Neural crest cell (in vitro differentiated cells): ENCODE data around the gene PARVA. TPM values are rescaled to one million over a fixed set of nuclear protein-coding genes. Genes with fewer than 3 reads are reported as not detected.

Experiments
- DNase-seq: peaks from one replicate; pipeline ENCODE4 v3.0.0; 2021; ENCODE audit warnings: low read depth, mixed read lengths, low spot score
- H3K27ac Mint-ChIP-seq: one replicate; pipeline ENCODE4 v1.8.0; 2021; ENCODE audit warnings: mild to moderate bottlenecking, mixed read lengths; ENCODE audit not compliant: unreplicated experiment
- H3K27me3 Mint-ChIP-seq: 2 replicates; pipeline ENCODE4 v1.8.0; 2021; ENCODE audit warnings: low read depth, mild to moderate bottlenecking, mixed read lengths
- H3K36me3 Mint-ChIP-seq: 2 replicates; pipeline ENCODE4 v1.8.0; 2021; ENCODE audit warnings: low read depth, mild to moderate bottlenecking, mixed read lengths
- H3K4me1 Mint-ChIP-seq: 2 replicates; pipeline ENCODE4 v1.8.0; 2021; ENCODE audit warnings: mixed read lengths
- H3K4me3 Mint-ChIP-seq: one replicate; pipeline ENCODE4 v1.8.0; 2021; ENCODE audit warnings: mild to moderate bottlenecking, mixed read lengths
- H3K9me3 Mint-ChIP-seq: 2 replicates; pipeline ENCODE4 v1.8.0; 2021; ENCODE audit warnings: mixed read lengths
- CTCF ChIP-seq: fragments of 200-600 bp; sonication (generic); conservative IDR thresholded peaks from 2 replicates; pipeline ENCODE4 v1.5.0; 2021; ENCODE audit warnings: antibody characterized with exemption, mild to moderate bottlenecking
- total RNA-seq: library from RNA; stranded (reverse); gene quantifications from 2 replicates; pipeline ENCODE4 v1.2.1, GENCODE V29; 2021

Gene PARVA
- total RNA-seq, 1 donor from 2014 or later = 36.2 TPM

GRCh38 chr11:12546660-12547059, 169.3 kb downstream of the PARVA start:
- no peaks in the 10 kb centered on the region for H3K27me3 Mint-ChIP-seq
- H3K27ac Mint-ChIP-seq = no peak overlapping the region
- H3K4me1 Mint-ChIP-seq = peaks cover 8% of the 10 kb centered on the region
- no peak overlapping the region for H3K4me3 Mint-ChIP-seq
- no peak for TF ChIP-seq CTCF
- DNase-seq = no peak
- no peaks in the 10 kb centered on the region for H3K36me3 Mint-ChIP-seq
- H3K9me3 Mint-ChIP-seq = no peaks in the 10 kb centered on the region

GRCh38 chr11:12547953-12548650, 170.7 kb downstream of the PARVA start:
- DNase-seq = no peak
- Mint-ChIP-seq H3K4me1 (peaks cover 8% of the 10 kb centered on the region), H3K4me3 (no peak overlapping the region), H3K27ac (no peak overlapping the region), H3K27me3 (no peaks in the 10 kb centered on the region), H3K36me3 (no peaks in the 10 kb centered on the region), H3K9me3 (no peaks in the 10 kb centered on the region)
- TF ChIP-seq CTCF = no peak

- TF ChIP-seq CTCF = no peak
- Mint-ChIP-seq H3K4me3 (no peak overlapping the region), H3K27ac (no peak overlapping the region), H3K9me3 (peaks cover 9% of the 10 kb centered on the region), H3K4me1 (peaks cover 8% of the 10 kb centered on the region), H3K36me3 (peaks cover 3% of the 10 kb centered on the region), H3K27me3 (no peaks in the 10 kb centered on the region)
- no peak for DNase-seq
These were observed 175.3 kb downstream of the PARVA start for GRCh38 chr11:12552692-12553091.

- Mint-ChIP-seq H3K9me3 (peaks cover 9% of the 10 kb centered on the region), H3K27me3 (no peaks in the 10 kb centered on the region), H3K27ac (no peak overlapping the region), H3K4me3 (no peak overlapping the region), H3K36me3 (peaks cover 3% of the 10 kb centered on the region), H3K4me1 (no peaks in the 10 kb centered on the region)
- TF ChIP-seq CTCF = no peak
- DNase-seq = no peak
These were observed 176.8 kb downstream of the PARVA start for GRCh38 chr11:12554122-12554521.

GRCh38 chr11:12556155-12556554, 178.8 kb downstream of the PARVA start:
- DNase-seq = no peak
- Mint-ChIP-seq H3K9me3 (peaks cover 9% of the 10 kb centered on the region), H3K4me3 (no peak overlapping the region), H3K27ac (no peak overlapping the region), H3K36me3 (peaks cover 3% of the 10 kb centered on the region), H3K4me1 (no peaks in the 10 kb centered on the region), H3K27me3 (no peaks in the 10 kb centered on the region)
- no peak for TF ChIP-seq CTCF
